ENCODE data around the gene OR10R2.

Gene OR10R2

DNA sequence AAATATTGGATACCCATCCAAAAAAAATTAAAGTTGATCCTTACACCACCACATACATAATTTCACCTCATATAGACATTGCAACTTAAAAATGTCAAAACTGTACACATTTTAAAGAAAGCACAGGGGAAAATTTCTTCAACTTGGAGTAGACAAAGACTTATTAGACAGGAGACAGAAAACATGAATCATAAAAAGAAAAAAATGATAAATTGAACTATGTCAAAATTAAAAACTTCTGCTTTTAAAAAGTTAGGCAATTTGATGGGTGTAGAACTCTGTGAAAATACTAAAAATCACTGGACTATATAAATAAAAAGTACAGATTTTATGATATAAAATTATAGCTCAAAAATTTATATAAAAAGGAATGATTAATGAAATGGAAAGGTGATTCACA is 14.8 kb upstream of the OR10R2 start:
- DNase-seq (ENCODE audit: low read depth) = no peak
- H3K4me3 ChIP-seq (ENCODE audit: low read depth, low read length) = no peak overlapping the region
- TF ChIP-seq MYC (IDR thresholded peaks at IDR 0.05; ENCODE audit: low read depth, low read length) = no peak
- TF ChIP-seq CTCF (IDR thresholded peaks at IDR 0.05; ENCODE audit: low read depth, low read length) = no peak
- no peak for TF ChIP-seq POLR2A (IDR thresholded peaks at IDR 0.05; ENCODE audit: extremely low read depth, insufficient read length)
- no peak for TF ChIP-seq MAX (IDR thresholded peaks at IDR 0.05; ENCODE audit: low read depth, low read length)

DNA sequence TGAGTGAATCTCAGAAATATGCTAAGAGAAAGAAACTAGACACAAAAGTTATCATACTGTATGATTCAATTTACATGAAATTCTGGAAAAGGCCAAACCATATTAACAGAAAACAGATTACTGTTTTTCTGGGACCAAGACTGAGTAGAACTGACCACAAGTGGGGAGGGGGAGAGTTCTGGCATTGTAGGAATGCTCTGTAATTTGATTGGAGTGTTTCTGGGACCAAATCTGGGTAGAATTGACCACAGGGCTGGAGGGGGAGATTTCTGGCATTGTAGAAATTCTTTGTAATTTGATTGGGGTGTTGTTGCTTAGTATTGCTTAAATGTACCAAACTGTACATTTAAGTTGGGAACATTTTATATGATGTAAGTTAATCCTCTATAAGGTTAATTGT is 13.8 kb upstream of the OR10R2 start:
- no peak overlapping the region for H3K4me3 ChIP-seq (ENCODE audit: low read depth, low read length)
- DNase-seq (ENCODE audit: low read depth) = no peak
- TF ChIP-seq CTCF (IDR thresholded peaks at IDR 0.05; ENCODE audit: low read depth, low read length) (no peak), MAX (IDR thresholded peaks at IDR 0.05; ENCODE audit: low read depth, low read length) (no peak), POLR2A (IDR thresholded peaks at IDR 0.05; ENCODE audit: extremely low read depth, insufficient read length) (no peak), MYC (IDR thresholded peaks at IDR 0.05; ENCODE audit: low read depth, low read length) (no peak)

- TF ChIP-seq MAX (IDR thresholded peaks at IDR 0.05; ENCODE audit: low read depth, low read length) (no peak), MYC (IDR thresholded peaks at IDR 0.05; ENCODE audit: low read depth, low read length) (no peak), POLR2A (IDR thresholded peaks at IDR 0.05; ENCODE audit: extremely low read depth, insufficient read length) (no peak), CTCF (IDR thresholded peaks at IDR 0.05; ENCODE audit: low read depth, low read length) (no peak)
- no peak for DNase-seq (ENCODE audit: low read depth)
- no peak within 1 kb of the TSS for H3K4me3 ChIP-seq (ENCODE audit: low read depth, low read length)
Observed at GRCh38 chr1:158461534-158461933, 10.5 kb upstream of the OR10R2 start, which contains the start of gene OR10K1. OR10K1 (plus strand) TSS chr1:158461834; CDS start chr1:158465562, 3,728 bp downstream.

- no peak overlapping the region for H3K4me3 ChIP-seq (ENCODE audit: low read depth, low read length)
- no peak for TF ChIP-seq MAX (IDR thresholded peaks at IDR 0.05; ENCODE audit: low read depth, low read length)
- TF ChIP-seq MYC (IDR thresholded peaks at IDR 0.05; ENCODE audit: low read depth, low read length) = no peak
- TF ChIP-seq CTCF (IDR thresholded peaks at IDR 0.05; ENCODE audit: low read depth, low read length) = no peak
- TF ChIP-seq POLR2A (IDR thresholded peaks at IDR 0.05; ENCODE audit: extremely low read depth, insufficient read length) = no peak
- no peak for DNase-seq (ENCODE audit: low read depth)
Observed at GRCh38 chr1:158485455-158485854, 13.4 kb downstream of the OR10R2 start.

GRCh38 chr1:158491316-158491715 is 19.3 kb downstream of the OR10R2 start:
- no peak overlapping the region for H3K4me3 ChIP-seq (ENCODE audit: low read depth, low read length)
- no peak for TF ChIP-seq MAX (IDR thresholded peaks at IDR 0.05; ENCODE audit: low read depth, low read length)
- TF ChIP-seq MYC (IDR thresholded peaks at IDR 0.05; ENCODE audit: low read depth, low read length) = no peak
- no peak for DNase-seq (ENCODE audit: low read depth)

DNA sequence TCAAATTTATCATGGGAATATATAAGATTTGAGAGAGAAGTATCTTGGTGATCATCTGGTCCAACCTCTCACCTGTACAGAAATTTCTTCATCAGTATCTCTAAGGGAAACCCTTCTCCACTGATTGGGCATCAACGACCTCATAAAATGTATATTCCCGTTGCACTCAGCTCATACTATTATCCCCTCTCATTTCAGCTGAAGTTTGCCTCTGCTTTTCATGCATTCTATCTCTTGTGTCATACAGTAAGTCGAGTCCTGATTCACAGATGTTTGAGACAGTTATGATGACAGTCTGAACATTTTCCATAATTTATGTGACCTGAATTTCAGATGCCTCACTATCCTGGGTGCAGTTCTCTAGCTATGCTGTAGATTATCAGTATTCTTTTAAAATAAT is 21.0 kb downstream of the OR10R2 start:
- DNase-seq (ENCODE audit: low read depth) = no peak
- H3K4me3 ChIP-seq (ENCODE audit: low read depth, low read length) = no peak overlapping the region
- TF ChIP-seq CTCF (IDR thresholded peaks at IDR 0.05; ENCODE audit: low read depth, low read length) (no peak), MAX (IDR thresholded peaks at IDR 0.05; ENCODE audit: low read depth, low read length) (no peak), MYC (IDR thresholded peaks at IDR 0.05; ENCODE audit: low read depth, low read length) (no peak)
